Measurements from ENCODE around the gene MCM3AP.
"Not testable (repeated sequence)": the region's sequence is repeated elsewhere in the genome, so short reads cannot be mapped to it uniquely, and the experiment has no call there.

MCM3AP gene

GRCh38 chr21:46239817-46240325 lies 45.5 kb downstream of the MCM3AP start:
- no peak overlapping the region for H2AFZ ChIP-seq (ENCODE audit: low read depth, low read length)
- no peaks in the 10 kb centered on the region for H3K27me3 ChIP-seq (ENCODE audit: insufficient read depth, low read length)
- H3K9me3 ChIP-seq (ENCODE audit: low read length): no peaks in the 10 kb centered on the region
- H3K4me3 ChIP-seq (ENCODE audit: low read length): no peak overlapping the region
- no peaks in the 10 kb centered on the region for H3K4me1 ChIP-seq (ENCODE audit: insufficient read depth, low read length)
- H3K36me3 ChIP-seq (ENCODE audit: insufficient read depth, low read length): peaks cover 91% of the 10 kb centered on the region

GRCh38 chr21:46237474-46237873 lies 47.9 kb downstream of the MCM3AP start:
- no peak overlapping the region for H3K4me3 ChIP-seq (ENCODE audit: low read length)
- no peaks in the 10 kb centered on the region for H3K4me1 ChIP-seq (ENCODE audit: insufficient read depth, low read length)
- H2AFZ ChIP-seq (ENCODE audit: low read depth, low read length): no peak overlapping the region
- H3K27me3 ChIP-seq (ENCODE audit: insufficient read depth, low read length): no peaks in the 10 kb centered on the region
- peaks cover 2% of the 10 kb centered on the region for H3K9me3 ChIP-seq (ENCODE audit: low read length)
- H3K36me3 ChIP-seq (ENCODE audit: insufficient read depth, low read length): peaks cover 90% of the 10 kb centered on the region

- Histone ChIP-seq H3K36me3 (ENCODE audit: insufficient read depth, low read length) (peaks cover 75% of the 10 kb centered on the region), H3K9me3 (ENCODE audit: low read length) (peaks cover 2% of the 10 kb centered on the region)
Observed at GRCh38 chr21:46234436-46234950, 50.9 kb downstream of the MCM3AP start.

GRCh38 chr21:46229923-46230260 lies 55.5 kb downstream of the MCM3AP start:
- no peak overlapping the region for H2AFZ ChIP-seq (ENCODE audit: low read depth, low read length)
- H3K9me3 ChIP-seq (ENCODE audit: low read length): peaks cover 2% of the 10 kb centered on the region
- peaks cover 30% of the 10 kb centered on the region for H3K4me1 ChIP-seq (ENCODE audit: insufficient read depth, low read length)
- peak overlapping the region; percentile 51 for H3K4me3 ChIP-seq (ENCODE audit: low read length)
- peaks cover 37% of the 10 kb centered on the region for H3K36me3 ChIP-seq (ENCODE audit: insufficient read depth, low read length)
- no peaks in the 10 kb centered on the region for H3K27me3 ChIP-seq (ENCODE audit: insufficient read depth, low read length)

More at GRCh38 chr21:46234436-46234950, 50.9 kb downstream of the MCM3AP start:
- Histone ChIP-seq H3K4me1 (ENCODE audit: insufficient read depth, low read length) (peaks cover 5% of the 10 kb centered on the region), H3K4me3 (ENCODE audit: low read length) (no peak overlapping the region), H2AFZ (ENCODE audit: low read depth, low read length) (no peak overlapping the region), H3K27me3 (ENCODE audit: insufficient read depth, low read length) (no peaks in the 10 kb centered on the region)

GRCh38 chr21:46229133-46229922 lies 56.1 kb downstream of the MCM3AP start:
- peak overlapping the region; percentile 51 for H3K4me3 ChIP-seq (ENCODE audit: low read length)
- peaks cover 32% of the 10 kb centered on the region for H3K36me3 ChIP-seq (ENCODE audit: insufficient read depth, low read length)
- no peaks in the 10 kb centered on the region for H3K27me3 ChIP-seq (ENCODE audit: insufficient read depth, low read length)
- H3K9me3 ChIP-seq (ENCODE audit: low read length): no peaks in the 10 kb centered on the region
- peaks cover 34% of the 10 kb centered on the region for H3K4me1 ChIP-seq (ENCODE audit: insufficient read depth, low read length)
- H2AFZ ChIP-seq (ENCODE audit: low read depth, low read length): no peak overlapping the region

- H3K36me3 ChIP-seq (ENCODE audit: insufficient read depth, low read length): peaks cover 24% of the 10 kb centered on the region
- peak within 1 kb of the TSS; percentile 91 for H3K4me3 ChIP-seq (ENCODE audit: low read length)
Observed at GRCh38 chr21:46228345-46229051, 56.9 kb downstream of the MCM3AP start, which contains the start of gene LSS. TSS of gene LSS (minus strand) at chr21:46228774. CDS start at chr21:46228745, 29 bp downstream.

GRCh38 chr21:46227811-46228344 lies 57.5 kb downstream of the MCM3AP start:
- H3K4me1 ChIP-seq (ENCODE audit: insufficient read depth, low read length): peaks cover 35% of the 10 kb centered on the region
- H3K27me3 ChIP-seq (ENCODE audit: insufficient read depth, low read length): no peaks in the 10 kb centered on the region
- peak overlapping the region; percentile 67 for H2AFZ ChIP-seq (ENCODE audit: low read depth, low read length)
- H3K36me3 ChIP-seq (ENCODE audit: insufficient read depth, low read length): peaks cover 23% of the 10 kb centered on the region
- H3K9me3 ChIP-seq (ENCODE audit: low read length): no peaks in the 10 kb centered on the region
- H3K4me3 ChIP-seq (ENCODE audit: low read length): peak overlapping the region; percentile 91

More at GRCh38 chr21:46228345-46229051, 56.9 kb downstream of the MCM3AP start, which contains the start of gene LSS:
- Histone ChIP-seq H3K4me1 (ENCODE audit: insufficient read depth, low read length) (peaks cover 35% of the 10 kb centered on the region), H3K27me3 (ENCODE audit: insufficient read depth, low read length) (no peaks in the 10 kb centered on the region), H2AFZ (ENCODE audit: low read depth, low read length) (peak within 1 kb of the TSS; percentile 67), H3K9me3 (ENCODE audit: low read length) (no peaks in the 10 kb centered on the region)

GRCh38 chr21:46226920-46227599 lies 58.4 kb downstream of the MCM3AP start:
- Histone ChIP-seq H3K4me3 (ENCODE audit: low read length) (peak overlapping the region; percentile 91), H3K9me3 (ENCODE audit: low read length) (no peaks in the 10 kb centered on the region), H2AFZ (ENCODE audit: low read depth, low read length) (no peak overlapping the region), H3K4me1 (ENCODE audit: insufficient read depth, low read length) (peaks cover 35% of the 10 kb centered on the region), H3K36me3 (ENCODE audit: insufficient read depth, low read length) (peaks cover 23% of the 10 kb centered on the region), H3K27me3 (ENCODE audit: insufficient read depth, low read length) (no peaks in the 10 kb centered on the region)

- Histone ChIP-seq H3K4me1 (ENCODE audit: insufficient read depth, low read length) (peaks cover 35% of the 10 kb centered on the region), H3K9me3 (ENCODE audit: low read length) (no peaks in the 10 kb centered on the region), H3K4me3 (ENCODE audit: low read length) (peak overlapping the region; percentile 91), H3K36me3 (ENCODE audit: insufficient read depth, low read length) (peaks cover 23% of the 10 kb centered on the region), H2AFZ (ENCODE audit: low read depth, low read length) (no peak overlapping the region), H3K27me3 (ENCODE audit: insufficient read depth, low read length) (no peaks in the 10 kb centered on the region)
Observed at GRCh38 chr21:46226146-46226545, 59.3 kb downstream of the MCM3AP start.

GRCh38 chr21:46223661-46224060 lies 61.8 kb downstream of the MCM3AP start:
- H3K27me3 ChIP-seq (ENCODE audit: insufficient read depth, low read length); H2AFZ ChIP-seq (ENCODE audit: low read depth, low read length); H3K4me3 ChIP-seq (ENCODE audit: low read length); H3K9me3 ChIP-seq (ENCODE audit: low read length): not testable (repeated sequence)
- Histone ChIP-seq H3K4me1 (ENCODE audit: insufficient read depth, low read length) (peaks cover 26% of the 10 kb centered on the region), H3K36me3 (ENCODE audit: insufficient read depth, low read length) (peaks cover 44% of the 10 kb centered on the region)

GRCh38 chr21:46223217-46223616 lies 62.2 kb downstream of the MCM3AP start:
- Histone ChIP-seq H3K4me1 (ENCODE audit: insufficient read depth, low read length) (peaks cover 26% of the 10 kb centered on the region), H3K4me3 (ENCODE audit: low read length) (no peak overlapping the region), H3K9me3 (ENCODE audit: low read length) (no peaks in the 10 kb centered on the region), H3K27me3 (ENCODE audit: insufficient read depth, low read length) (no peaks in the 10 kb centered on the region), H3K36me3 (ENCODE audit: insufficient read depth, low read length) (peaks cover 44% of the 10 kb centered on the region), H2AFZ (ENCODE audit: low read depth, low read length) (no peak overlapping the region)

- no peak overlapping the region for H3K4me3 ChIP-seq (ENCODE audit: low read length)
- H3K4me1 ChIP-seq (ENCODE audit: insufficient read depth, low read length): peaks cover 23% of the 10 kb centered on the region
- H3K9me3 ChIP-seq (ENCODE audit: low read length): no peaks in the 10 kb centered on the region
- peaks cover 46% of the 10 kb centered on the region for H3K36me3 ChIP-seq (ENCODE audit: insufficient read depth, low read length)
- no peak overlapping the region for H2AFZ ChIP-seq (ENCODE audit: low read depth, low read length)
- H3K27me3 ChIP-seq (ENCODE audit: insufficient read depth, low read length): no peaks in the 10 kb centered on the region
Observed at GRCh38 chr21:46222436-46223116, 62.8 kb downstream of the MCM3AP start.
